DMS79 (cell line): ENCODE data around the gene ACVR1.

Source experiments
- DNase-seq: peaks from one replicate; lab custom pipeline; 2025; lab: John Stamatoyannopoulos, UW

Gene ACVR1

GRCh38 chr2:157876066-157876785, at the start of gene ACVR1:
Gene ACVR1, minus strand, starts transcription at chr2:157876330. Its CDS starts 76,837 bp downstream, at chr2:157799493.
- DNase-seq, result peak; percentile 82

DNA sequence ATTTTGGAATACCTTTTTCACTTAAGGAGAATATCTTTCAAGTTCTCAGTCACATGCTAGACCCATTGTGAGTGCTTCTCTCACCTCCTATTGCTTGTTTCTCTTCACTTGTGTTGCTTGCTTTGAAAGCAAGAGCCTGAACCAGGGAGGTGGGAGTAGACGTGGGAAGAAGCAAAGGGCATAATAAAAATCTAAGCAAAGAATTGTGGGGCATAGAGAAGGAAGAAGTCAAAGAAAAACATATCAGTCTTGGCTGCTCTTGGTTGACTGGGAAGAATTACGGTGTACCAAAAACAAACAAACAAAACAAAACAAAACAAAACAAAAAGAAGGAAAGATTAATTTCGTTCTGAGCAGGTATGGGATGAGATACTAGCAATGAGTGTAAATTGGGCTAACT, 48.9 kb upstream of the ACVR1 start:
- DNase-seq, result no peak

- no peak for DNase-seq
These were observed 47.6 kb upstream of the ACVR1 start for GRCh38 chr2:157923598-157924217.

DNA sequence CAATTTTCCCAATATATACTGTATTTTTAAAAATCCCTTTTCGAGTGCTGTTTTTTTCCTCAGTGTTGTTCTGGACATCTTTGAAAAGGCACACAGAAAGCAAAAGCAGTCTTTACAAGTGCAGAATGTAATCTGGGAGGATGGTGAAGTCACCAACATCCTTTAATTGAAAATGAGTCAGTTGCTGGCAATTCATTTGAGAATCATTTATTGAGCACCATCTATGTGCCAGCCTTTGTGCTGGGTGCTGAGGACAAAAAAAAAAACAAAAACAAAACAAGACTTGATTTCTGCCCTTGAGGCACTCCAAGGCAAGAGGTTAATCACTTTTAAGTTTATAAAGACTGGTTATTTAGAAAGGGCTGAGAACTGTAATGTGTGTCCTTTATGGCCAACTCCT, 46.7 kb upstream of the ACVR1 start:
- no peak for DNase-seq

GRCh38 chr2:157922336-157922735, 46.2 kb upstream of the ACVR1 start:
- DNase-seq, result no peak

- DNase-seq, result no peak
These were observed 44.6 kb upstream of the ACVR1 start for GRCh38 chr2:157920736-157921135.

DNA sequence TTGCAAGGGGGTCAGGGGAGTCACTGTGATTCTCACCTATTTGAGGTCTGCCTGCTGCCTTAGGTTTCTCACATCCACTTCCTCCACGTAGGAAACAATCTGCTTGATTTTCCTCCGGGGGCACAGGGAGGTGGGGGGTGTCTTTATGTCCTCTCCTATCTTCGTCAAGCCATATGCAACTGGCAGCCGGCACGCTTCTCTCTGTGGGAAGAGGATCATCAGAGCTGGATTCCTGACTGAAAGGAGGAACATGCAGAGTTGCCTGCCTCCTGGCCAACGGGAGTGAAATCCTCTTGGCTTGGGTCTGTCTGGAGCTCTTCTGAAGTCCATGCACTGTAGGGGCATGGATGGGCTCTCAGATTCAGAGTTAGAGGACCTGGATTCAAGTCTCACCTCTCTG, 43.1 kb upstream of the ACVR1 start:
- no peak for DNase-seq

- DNase-seq, result no peak
These were observed 42.2 kb upstream of the ACVR1 start for GRCh38 chr2:157918319-157918718.

GRCh38 chr2:157911750-157912149, 35.6 kb upstream of the ACVR1 start:
- DNase-seq, result no peak

DNA sequence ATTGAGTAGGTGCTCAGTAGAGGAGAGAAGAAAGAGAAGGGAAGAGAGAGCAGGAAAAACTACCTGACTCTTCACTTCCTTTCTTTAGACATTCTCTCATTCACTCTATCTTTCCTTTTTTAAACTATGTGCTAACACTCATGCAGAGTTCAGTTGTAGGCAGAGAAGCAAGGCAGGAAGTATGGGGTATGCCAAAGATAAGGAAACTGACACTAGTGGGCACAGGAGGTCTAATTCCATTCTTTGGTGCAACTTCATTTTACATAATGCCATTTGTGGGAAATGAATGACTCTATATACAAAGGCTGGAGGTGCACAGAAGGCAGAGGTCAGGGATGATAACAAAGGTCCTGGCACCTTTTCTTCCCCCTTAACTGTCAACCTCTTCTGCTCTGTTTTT, 35.1 kb upstream of the ACVR1 start:
- DNase-seq, result no peak

- DNase-seq, result no peak
These were observed 29.0 kb upstream of the ACVR1 start for GRCh38 chr2:157905092-157905491.

- no peak for DNase-seq
These were observed 27.5 kb upstream of the ACVR1 start for GRCh38 chr2:157903626-157904025.

- DNase-seq, result no peak
These were observed 27.0 kb upstream of the ACVR1 start for GRCh38 chr2:157903151-157903550.

DNA sequence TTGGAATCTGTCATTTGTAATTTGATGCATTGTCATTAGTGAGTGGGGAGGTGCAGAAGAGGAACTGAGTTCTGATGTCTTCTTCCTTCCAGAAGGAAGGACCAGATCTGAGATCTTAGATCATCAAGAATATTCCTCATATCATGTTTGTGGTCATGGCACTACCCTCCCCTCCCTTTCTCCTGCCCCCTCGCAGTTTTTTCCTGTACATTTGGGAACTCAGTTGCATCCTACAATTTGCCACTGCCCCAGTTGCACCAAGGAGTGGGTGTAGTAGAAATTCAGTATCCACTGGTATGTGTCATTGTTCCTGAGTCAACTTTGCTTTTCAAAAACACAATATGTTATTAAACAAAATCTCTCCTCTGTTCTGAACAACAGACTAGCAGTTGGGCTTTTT, 26.6 kb upstream of the ACVR1 start:
- DNase-seq, result no peak

GRCh38 chr2:157901325-157901724, 25.2 kb upstream of the ACVR1 start:
- DNase-seq, result no peak

- DNase-seq, result no peak
These were observed 24.6 kb upstream of the ACVR1 start for GRCh38 chr2:157900684-157901083.

GRCh38 chr2:157900203-157900602, 24.1 kb upstream of the ACVR1 start:
- peak; percentile 38 for DNase-seq

- DNase-seq, result no peak
These were observed 23.2 kb upstream of the ACVR1 start for GRCh38 chr2:157899125-157899839.

DNA sequence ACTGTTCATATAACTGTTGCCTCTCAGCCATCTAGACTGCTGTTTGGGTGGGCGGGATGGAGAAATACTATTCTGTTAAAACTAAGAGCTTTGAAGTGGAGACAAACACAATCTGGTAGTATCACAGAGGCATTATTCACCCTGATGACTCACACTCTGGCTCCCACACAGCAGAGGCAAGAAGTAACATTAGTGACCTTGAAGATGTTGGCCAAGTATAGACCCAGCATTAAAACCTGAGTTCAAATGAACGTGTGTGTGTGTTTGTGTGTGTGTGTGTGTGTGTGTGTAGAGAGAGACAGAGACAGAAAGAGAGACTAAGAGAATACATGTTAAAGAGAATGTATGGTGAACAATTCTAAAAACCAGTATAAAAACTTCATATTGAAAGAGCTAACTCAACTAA, 22.5 kb upstream of the ACVR1 start:
- no peak for DNase-seq

GRCh38 chr2:157897106-157897971, 21.2 kb upstream of the ACVR1 start:
- DNase-seq, result no peak

- no peak for DNase-seq
These were observed 19.4 kb upstream of the ACVR1 start for GRCh38 chr2:157895531-157895930.
